ENCODE results near the gene CLK4. TPM values are rescaled to one million over a fixed set of nuclear protein-coding genes. Genes with fewer than 3 reads are reported as not detected.

CLK4 gene
- total RNA-seq, 1 experiment from 2014 or later: 9.8 TPM

GRCh38 chr5:178641711-178642110, 14.9 kb upstream of the CLK4 start:
- in situ Hi-C loops (cut with HindIII; ENCODE audit: low sequenced_read_pairs): no loop called here

GRCh38 chr5:178640331-178641045, 13.6 kb upstream of the CLK4 start:
- no peak for DNase-seq (ENCODE audit: low spot score)
- in situ Hi-C loops (cut with HindIII; ENCODE audit: low sequenced_read_pairs): no loop called here

More at GRCh38 chr5:178641711-178642110, 14.9 kb upstream of the CLK4 start:
- no peak for DNase-seq (ENCODE audit: low spot score)

GRCh38 chr5:178637356-178638074, 10.7 kb upstream of the CLK4 start:
- in situ Hi-C loops (cut with HindIII; ENCODE audit: low sequenced_read_pairs): no loop called here
- no peak for DNase-seq (ENCODE audit: low spot score)

GRCh38 chr5:178632285-178632684, 5.4 kb upstream of the CLK4 start:
- no peak for DNase-seq (ENCODE audit: low spot score)
- in situ Hi-C loops (cut with HindIII; ENCODE audit: low sequenced_read_pairs): no loop called here

GRCh38 chr5:178630951-178631350, 4.1 kb upstream of the CLK4 start:
- in situ Hi-C loops (cut with HindIII; ENCODE audit: low sequenced_read_pairs): no loop called here
- DNase-seq (ENCODE audit: low spot score): no peak

GRCh38 chr5:178630475-178630930, 3.7 kb upstream of the CLK4 start:
- in situ Hi-C loops (cut with HindIII; ENCODE audit: low sequenced_read_pairs): no loop called here
- no peak for DNase-seq (ENCODE audit: low spot score)

GRCh38 chr5:178627259-178627598, 379 bp upstream of the CLK4 start:
- in situ Hi-C loops (cut with HindIII; ENCODE audit: low sequenced_read_pairs): no loop called here
- no peak for DNase-seq (ENCODE audit: low spot score)

GRCh38 chr5:178625679-178626483, 969 bp downstream of the CLK4 start:
- in situ Hi-C loops (cut with HindIII; ENCODE audit: low sequenced_read_pairs): no loop called here
- peak; percentile 12 for DNase-seq (ENCODE audit: low spot score)

GRCh38 chr5:178624631-178625546, 2.0 kb downstream of the CLK4 start:
- in situ Hi-C loops (cut with HindIII; ENCODE audit: low sequenced_read_pairs): no loop called here
- DNase-seq (ENCODE audit: low spot score): peak; percentile 14

- in situ Hi-C loops (cut with HindIII; ENCODE audit: low sequenced_read_pairs): no loop called here
- no peak for DNase-seq (ENCODE audit: low spot score)
Measured at GRCh38 chr5:178622679-178623247, 4.1 kb downstream of the CLK4 start.

GRCh38 chr5:178619390-178619789, 7.5 kb downstream of the CLK4 start:
- in situ Hi-C loops (cut with HindIII; ENCODE audit: low sequenced_read_pairs): no loop called here
- DNase-seq (ENCODE audit: low spot score): no peak

- in situ Hi-C loops (cut with HindIII; ENCODE audit: low sequenced_read_pairs): no loop called here
- no peak for DNase-seq (ENCODE audit: low spot score)
Measured at GRCh38 chr5:178612299-178612698, 14.6 kb downstream of the CLK4 start.

- no peak for DNase-seq (ENCODE audit: low spot score)
- in situ Hi-C loops (cut with HindIII; ENCODE audit: low sequenced_read_pairs): no loop called here
Measured at GRCh38 chr5:178606269-178606668, 20.6 kb downstream of the CLK4 start.

GRCh38 chr5:178605788-178606187, 21.1 kb downstream of the CLK4 start:
- in situ Hi-C loops (cut with HindIII; ENCODE audit: low sequenced_read_pairs): no loop called here
- no peak for DNase-seq (ENCODE audit: low spot score)

GRCh38 chr5:178602752-178603151, 24.1 kb downstream of the CLK4 start:
- no peak for DNase-seq (ENCODE audit: low spot score)
- in situ Hi-C loops (cut with HindIII; ENCODE audit: low sequenced_read_pairs): no loop called here

- no peak for DNase-seq (ENCODE audit: low spot score)
- in situ Hi-C loops (cut with HindIII; ENCODE audit: low sequenced_read_pairs): no loop called here
Measured at GRCh38 chr5:178595750-178596149, 31.1 kb downstream of the CLK4 start.

- in situ Hi-C loops (cut with HindIII; ENCODE audit: low sequenced_read_pairs): no loop called here
- DNase-seq (ENCODE audit: low spot score): no peak
Measured at GRCh38 chr5:178595150-178595549, 31.7 kb downstream of the CLK4 start.

- in situ Hi-C loops (cut with HindIII; ENCODE audit: low sequenced_read_pairs): no loop called here
- DNase-seq (ENCODE audit: low spot score): no peak
Measured at GRCh38 chr5:178590924-178591423, 35.9 kb downstream of the CLK4 start.
